Endodermal cell (in vitro differentiated cells): Measurements from ENCODE around the gene SORCS2. TPM values are rescaled to one million over a fixed set of nuclear protein-coding genes. Genes with fewer than 3 reads are reported as not detected.

Experiments used
- DNase-seq: peaks from one replicate; pipeline ENCODE4 v3.0.0-alpha.2; 2017
- H3K27ac ChIP-seq: 2 replicates; pipeline ENCODE4 v1.5.1; 2013; ENCODE audit warnings: mild to moderate bottlenecking, low read depth, low read length, moderate library complexity
- H3K27me3 ChIP-seq: 2 replicates; pipeline ENCODE4 v1.6.1; 2013; ENCODE audit warnings: mild to moderate bottlenecking, low read length, moderate library complexity; ENCODE audit not compliant: insufficient read depth, control insufficient read depth, poor library complexity, severe bottlenecking
- H3K36me3 ChIP-seq: 2 replicates; pipeline ENCODE4 v1.7.0; 2013; ENCODE audit warnings: mild to moderate bottlenecking, low read length, moderate library complexity; ENCODE audit not compliant: control insufficient read depth, insufficient read depth
- H3K4me1 ChIP-seq: one replicate; pipeline ENCODE4 v1.7.0; 2013; ENCODE audit warnings: low read length; ENCODE audit not compliant: control insufficient read depth, insufficient read depth
- H3K4me3 ChIP-seq: 2 replicates; pipeline ENCODE4 v1.5.1; 2013; ENCODE audit warnings: mild to moderate bottlenecking, low read length, moderate library complexity
- H3K9ac ChIP-seq: 2 replicates; pipeline ENCODE4 v1.6.1; 2013; ENCODE audit warnings: mild to moderate bottlenecking, low read length, moderate library complexity; ENCODE audit not compliant: poor library complexity, severe bottlenecking; ENCODE audit errors: extremely low read depth
- H3K9me3 ChIP-seq: 2 replicates; pipeline ENCODE4 v1.6.1; 2013; ENCODE audit warnings: mild to moderate bottlenecking, low read length, moderate library complexity; ENCODE audit not compliant: control insufficient read depth
- H3K27ac Mint-ChIP-seq: 2 replicates; pipeline ENCODE4 v1.8.0; 2020; ENCODE audit warnings: mixed read lengths
- H3K27me3 Mint-ChIP-seq: 2 replicates; pipeline ENCODE4 v1.8.0; 2021; ENCODE audit warnings: mild to moderate bottlenecking, mixed read lengths; ENCODE audit not compliant: insufficient read depth
- H3K36me3 Mint-ChIP-seq: 2 replicates; pipeline ENCODE4 v1.8.0; 2020; ENCODE audit warnings: low read depth, mixed read lengths
- H3K4me1 Mint-ChIP-seq: 2 replicates; pipeline ENCODE4 v1.8.0; 2020; ENCODE audit warnings: mixed read lengths
- H3K4me3 Mint-ChIP-seq: 2 replicates; pipeline ENCODE4 v1.8.0; 2020; ENCODE audit warnings: mild to moderate bottlenecking, moderate library complexity, mixed read lengths
- H3K9me3 Mint-ChIP-seq: 2 replicates; pipeline ENCODE4 v1.8.0; 2020; ENCODE audit warnings: mild to moderate bottlenecking, mixed read lengths
- WGBS, 2 experiments: methylation state at CpG; one replicate each; pipeline versions ENCODE4 v1.1.5 to v1.1.7; 2013; ENCODE audit warnings: missing lambda C conversion rate in 2 of 2, mixed read lengths in 1 of 2; ENCODE audit not compliant: insufficient coverage in 1 of 2, insufficient read length in 1 of 2; 5-methylcytosine and 5-hydroxymethylcytosine counted together
- total RNA-seq, 2 donors: library from RNA; stranded (reverse); fragmentation: NEBNext Ultra II Directional in 1 of 2; extraction: Animal tissue kit (Norgen Biotek cat#: 25700) in 1 of 2; gene quantifications; 2 replicates in 1 of 2; 3 replicates in 1 of 2; pipeline ENCODE4 v1.2.1, GENCODE V29; 2021
- TF ChIP-seq, protein P1 (sequence below): fragments of 200-600 bp; sonication (generic); conservative IDR thresholded peaks from 2 replicates; pipeline ENCODE4 v1.5.0; 2021; ENCODE audit warnings: antibody characterized with exemption, mild to moderate bottlenecking

SORCS2 gene
- total RNA-seq, 2 donors from 2014 or later, result 1.4 to 1.9 TPM

DNA sequence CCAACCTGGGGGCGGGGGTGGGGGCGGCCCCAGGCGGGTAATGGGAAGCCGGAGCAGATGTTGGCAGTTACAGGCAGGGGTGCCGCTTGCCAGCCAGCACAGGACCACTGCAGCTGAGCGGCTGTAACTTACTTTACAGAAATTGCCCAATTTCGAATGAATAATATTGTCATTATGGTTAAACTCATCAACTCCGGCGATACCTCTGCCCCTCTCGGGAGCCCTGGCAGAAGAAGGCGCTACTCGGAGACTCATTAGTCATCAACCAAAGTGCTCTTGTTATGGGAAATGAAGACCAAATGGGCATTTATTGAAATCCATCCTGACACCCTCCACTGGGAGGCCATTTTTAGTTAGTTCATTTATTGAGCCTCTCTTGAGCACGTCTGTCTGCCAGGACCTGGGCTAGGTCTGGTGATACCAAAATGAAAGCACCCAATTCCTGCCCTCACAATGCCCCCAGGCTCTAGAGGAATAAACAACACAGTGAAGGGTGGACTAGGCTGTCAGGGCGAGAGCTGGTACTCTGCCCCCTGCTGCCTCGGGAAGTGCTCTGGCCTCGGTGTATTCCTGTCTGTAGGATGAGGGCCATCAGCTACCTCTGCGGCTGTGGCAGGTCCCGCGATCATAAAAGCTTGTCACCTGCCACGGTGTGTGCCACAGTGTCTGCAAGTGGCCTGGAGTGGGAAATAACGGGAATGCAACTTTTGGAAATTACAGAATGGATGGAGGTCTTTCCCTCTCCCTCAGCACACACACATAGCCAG is 401.5 kb downstream of the SORCS2 start:
- no peaks in the 10 kb centered on the region for H3K36me3 ChIP-seq
- peak; percentile 64 for DNase-seq
- no peak overlapping the region for H3K27ac ChIP-seq
- peaks cover 1% of the 10 kb centered on the region for H3K27me3 Mint-ChIP-seq
- 81 to 90% methylated on average over 17 to 21 of the region's 21 CpGs for WGBS, 2 experiments
- no peak overlapping the region for H3K4me3 Mint-ChIP-seq
- no peaks in the 10 kb centered on the region for H3K9me3 ChIP-seq
- no peaks in the 10 kb centered on the region for H3K4me1 Mint-ChIP-seq
- H3K27me3 ChIP-seq, result no peaks in the 10 kb centered on the region
- no peak overlapping the region for H3K4me3 ChIP-seq
- no peak overlapping the region for H3K9ac ChIP-seq
- no peak overlapping the region for H3K27ac Mint-ChIP-seq
- H3K4me1 ChIP-seq, result no peaks in the 10 kb centered on the region
- H3K9me3 Mint-ChIP-seq, result no peaks in the 10 kb centered on the region
- TF ChIP-seq, protein P1, sequence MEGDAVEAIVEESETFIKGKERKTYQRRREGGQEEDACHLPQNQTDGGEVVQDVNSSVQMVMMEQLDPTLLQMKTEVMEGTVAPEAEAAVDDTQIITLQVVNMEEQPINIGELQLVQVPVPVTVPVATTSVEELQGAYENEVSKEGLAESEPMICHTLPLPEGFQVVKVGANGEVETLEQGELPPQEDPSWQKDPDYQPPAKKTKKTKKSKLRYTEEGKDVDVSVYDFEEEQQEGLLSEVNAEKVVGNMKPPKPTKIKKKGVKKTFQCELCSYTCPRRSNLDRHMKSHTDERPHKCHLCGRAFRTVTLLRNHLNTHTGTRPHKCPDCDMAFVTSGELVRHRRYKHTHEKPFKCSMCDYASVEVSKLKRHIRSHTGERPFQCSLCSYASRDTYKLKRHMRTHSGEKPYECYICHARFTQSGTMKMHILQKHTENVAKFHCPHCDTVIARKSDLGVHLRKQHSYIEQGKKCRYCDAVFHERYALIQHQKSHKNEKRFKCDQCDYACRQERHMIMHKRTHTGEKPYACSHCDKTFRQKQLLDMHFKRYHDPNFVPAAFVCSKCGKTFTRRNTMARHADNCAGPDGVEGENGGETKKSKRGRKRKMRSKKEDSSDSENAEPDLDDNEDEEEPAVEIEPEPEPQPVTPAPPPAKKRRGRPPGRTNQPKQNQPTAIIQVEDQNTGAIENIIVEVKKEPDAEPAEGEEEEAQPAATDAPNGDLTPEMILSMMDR, result peak; percentile 65
- no peaks in the 10 kb centered on the region for H3K36me3 Mint-ChIP-seq

DNA sequence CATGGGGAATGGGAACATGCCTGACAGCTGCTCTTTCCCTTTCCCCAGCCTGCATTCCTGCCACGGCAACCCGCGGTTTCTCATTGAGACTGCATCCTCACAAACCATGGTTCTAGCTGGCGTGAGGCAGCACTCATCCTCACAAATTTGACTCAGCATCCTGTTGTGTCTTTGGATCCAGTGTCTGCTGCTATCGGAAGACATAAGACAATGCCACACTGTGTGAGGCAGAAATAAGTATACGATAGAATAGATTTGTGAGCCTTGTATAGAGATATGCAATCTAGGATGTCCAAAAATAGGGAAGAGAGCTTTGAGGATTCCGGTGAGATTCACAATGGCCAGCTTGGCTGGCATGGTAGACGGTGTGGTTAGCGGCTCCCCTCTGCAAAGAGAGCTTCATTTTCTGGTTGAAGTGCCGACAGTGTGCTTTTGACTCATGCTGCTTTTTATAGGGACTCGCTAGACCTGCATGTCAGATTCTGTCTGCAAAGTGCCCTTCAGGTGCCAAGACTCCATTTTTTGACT is 403.7 kb downstream of the SORCS2 start:
- H3K27me3 ChIP-seq, result no peaks in the 10 kb centered on the region
- Mint-ChIP-seq H3K4me3 (no peak overlapping the region), H3K27me3 (peaks cover 1% of the 10 kb centered on the region), H3K27ac (no peak overlapping the region), H3K9me3 (no peaks in the 10 kb centered on the region), H3K36me3 (no peaks in the 10 kb centered on the region), H3K4me1 (no peaks in the 10 kb centered on the region)
- no peaks in the 10 kb centered on the region for H3K9me3 ChIP-seq
- 66 to 80% methylated on average over 10 to 11 of the region's 11 CpGs for WGBS, 2 experiments
- TF ChIP-seq, protein P1, result no peak
- DNase-seq, result peak; percentile 60
- no peak overlapping the region for H3K9ac ChIP-seq
- H3K36me3 ChIP-seq, result no peaks in the 10 kb centered on the region
- H3K4me3 ChIP-seq, result no peak overlapping the region
- H3K4me1 ChIP-seq, result no peaks in the 10 kb centered on the region
- no peak overlapping the region for H3K27ac ChIP-seq

DNA sequence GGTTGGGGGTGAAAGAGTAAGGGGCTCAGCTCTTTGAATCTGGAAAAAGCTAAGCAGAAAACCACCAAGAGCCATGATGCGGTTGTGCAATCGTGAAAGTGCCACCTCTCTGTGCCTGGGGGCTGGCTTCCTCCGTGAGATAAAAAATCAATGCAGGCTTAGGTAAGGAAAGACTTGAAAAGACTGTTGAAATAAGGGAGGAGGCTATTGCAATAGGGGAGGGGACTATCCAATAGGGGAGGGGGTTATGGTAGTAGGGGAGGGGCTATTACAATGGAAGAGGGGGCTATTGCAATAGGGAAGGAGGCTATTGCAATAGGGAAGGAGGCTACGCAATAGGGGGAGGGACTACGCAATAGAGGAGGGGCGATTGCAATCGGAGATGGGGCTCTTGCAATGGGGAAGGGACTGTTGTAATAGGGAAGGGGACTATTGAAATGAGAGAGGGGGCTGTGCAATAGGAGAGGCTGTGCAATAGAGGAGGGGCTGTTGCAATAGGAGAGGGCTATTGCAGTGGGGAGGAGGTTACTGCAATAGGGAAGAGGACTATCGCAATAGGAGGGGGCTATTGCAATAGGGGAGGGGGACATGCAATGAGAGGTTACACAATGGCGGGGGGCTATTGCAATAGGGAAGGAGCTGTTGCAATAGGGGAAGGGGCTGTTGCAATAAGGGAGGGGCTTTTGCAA is 404.7 kb downstream of the SORCS2 start:
- Histone ChIP-seq H3K36me3 (no peaks in the 10 kb centered on the region), H3K27me3 (no peaks in the 10 kb centered on the region), H3K9ac (no peak overlapping the region), H3K4me1 (no peaks in the 10 kb centered on the region), H3K9me3 (no peaks in the 10 kb centered on the region), H3K4me3 (no peak overlapping the region), H3K27ac (no peak overlapping the region)
- H3K4me1 Mint-ChIP-seq, result no peaks in the 10 kb centered on the region
- H3K36me3 Mint-ChIP-seq, result no peaks in the 10 kb centered on the region
- H3K27ac Mint-ChIP-seq, result no peak overlapping the region
- TF ChIP-seq, protein P1, result no peak
- no peak overlapping the region for H3K4me3 Mint-ChIP-seq
- DNase-seq, result no peak
- peaks cover 1% of the 10 kb centered on the region for H3K27me3 Mint-ChIP-seq
- 89 to 95% methylated on average over 8 to 9 of the region's 9 CpGs for WGBS, 2 experiments
- H3K9me3 Mint-ChIP-seq, result peaks cover 7% of the 10 kb centered on the region
